NCI-H146 treated with DMSO at 0.1 percent for 48 hours (cell line): Measurements from ENCODE around the gene CCDC201.

ENCODE experiments used
- DNase-seq: peaks from one replicate; lab custom pipeline; 2025; ENCODE audit not compliant: unreplicated experiment; lab: John Stamatoyannopoulos, UW

Gene CCDC201

DNA sequence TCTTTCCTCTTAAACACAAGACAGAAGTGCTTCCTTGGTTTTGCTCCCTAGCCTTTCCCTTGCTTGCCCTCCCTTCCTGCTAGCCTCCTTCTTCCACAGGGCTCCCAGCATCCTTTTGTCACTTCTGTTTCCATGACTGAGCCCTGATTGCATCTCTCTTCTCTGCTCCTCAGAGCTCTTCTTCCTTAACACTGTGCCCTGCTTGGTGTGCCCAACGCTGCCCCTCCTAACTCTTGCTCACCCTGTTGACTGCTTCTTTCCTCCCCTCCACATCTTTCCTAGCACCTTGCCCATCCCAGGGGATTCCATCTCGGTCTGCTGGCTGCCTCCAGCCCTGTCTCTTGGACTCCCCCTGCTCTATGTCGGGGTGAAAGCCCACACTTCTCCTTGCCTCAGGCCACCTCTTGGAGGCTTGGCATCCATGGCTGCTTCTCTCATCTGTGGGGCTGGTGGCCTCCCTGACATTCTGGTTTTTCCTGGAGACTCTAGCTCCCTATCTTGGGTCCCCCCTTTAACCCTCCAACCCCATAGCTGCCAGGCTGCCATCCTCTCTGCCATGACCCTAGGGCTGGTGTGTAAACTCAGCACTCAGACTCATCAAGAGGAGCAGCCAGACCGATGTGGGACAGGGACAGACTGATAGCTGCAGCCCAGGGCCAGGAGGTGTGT lies 21.2 kb upstream of the CCDC201 start:
- no peak for DNase-seq

DNA sequence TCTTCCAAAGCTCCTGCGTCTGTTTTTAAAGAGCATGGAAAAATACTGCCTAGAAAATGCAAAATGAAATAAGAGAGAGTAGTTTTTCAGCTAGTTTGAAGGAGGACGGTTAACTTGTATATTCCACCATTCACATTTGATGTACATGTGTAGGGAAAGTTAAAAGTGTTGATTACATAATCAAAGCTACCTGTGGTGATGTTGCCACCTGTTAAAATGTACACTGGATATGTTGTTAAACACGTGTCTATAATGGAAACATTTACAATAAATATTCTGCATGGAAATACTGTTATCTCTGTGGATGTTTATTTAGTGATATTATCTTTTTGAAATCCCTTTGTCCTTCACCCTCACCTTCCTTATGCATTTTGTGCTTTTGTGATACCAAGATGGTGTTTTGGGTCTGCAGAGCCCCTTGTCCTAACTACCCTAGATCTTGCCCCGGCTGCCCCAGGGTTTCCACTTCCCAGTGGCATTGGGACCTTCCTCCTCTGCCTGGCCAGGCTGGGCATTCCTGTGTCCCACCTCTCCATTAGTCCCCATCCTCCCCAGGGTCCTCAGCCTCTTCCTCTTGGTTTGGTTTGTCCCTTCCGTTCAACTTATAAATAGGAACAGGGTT lies 20.6 kb upstream of the CCDC201 start:
- DNase-seq = no peak

DNA sequence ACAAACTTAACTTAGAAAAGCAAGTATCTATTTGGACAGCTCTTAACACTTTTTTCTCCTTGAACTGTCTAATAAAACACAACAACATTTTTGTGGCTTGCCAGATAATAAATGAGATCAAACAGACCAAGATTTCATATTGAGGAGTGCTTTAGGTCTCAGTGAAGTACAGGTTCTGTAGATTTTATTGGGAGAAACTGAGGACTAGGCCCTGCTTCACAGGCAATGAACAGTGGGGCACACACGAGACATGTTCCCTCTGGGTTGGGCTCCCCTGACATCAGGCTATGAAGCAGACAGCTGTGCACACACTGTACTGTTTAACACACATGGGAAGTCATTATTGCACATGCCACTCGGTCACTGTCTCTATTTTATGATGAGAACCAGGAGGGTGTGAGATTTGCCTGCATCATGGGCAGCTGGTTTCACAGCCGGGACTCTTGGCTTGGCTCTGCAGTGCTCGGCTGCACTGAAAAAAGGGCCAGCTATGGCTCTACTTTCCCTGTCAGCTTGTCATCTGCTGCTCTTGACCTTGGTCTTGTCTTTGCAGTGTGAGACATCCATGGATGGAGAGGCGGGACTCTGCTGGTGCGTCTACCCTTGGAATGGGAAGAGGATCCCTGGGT lies 19.6 kb upstream of the CCDC201 start:
- no peak for DNase-seq

DNA sequence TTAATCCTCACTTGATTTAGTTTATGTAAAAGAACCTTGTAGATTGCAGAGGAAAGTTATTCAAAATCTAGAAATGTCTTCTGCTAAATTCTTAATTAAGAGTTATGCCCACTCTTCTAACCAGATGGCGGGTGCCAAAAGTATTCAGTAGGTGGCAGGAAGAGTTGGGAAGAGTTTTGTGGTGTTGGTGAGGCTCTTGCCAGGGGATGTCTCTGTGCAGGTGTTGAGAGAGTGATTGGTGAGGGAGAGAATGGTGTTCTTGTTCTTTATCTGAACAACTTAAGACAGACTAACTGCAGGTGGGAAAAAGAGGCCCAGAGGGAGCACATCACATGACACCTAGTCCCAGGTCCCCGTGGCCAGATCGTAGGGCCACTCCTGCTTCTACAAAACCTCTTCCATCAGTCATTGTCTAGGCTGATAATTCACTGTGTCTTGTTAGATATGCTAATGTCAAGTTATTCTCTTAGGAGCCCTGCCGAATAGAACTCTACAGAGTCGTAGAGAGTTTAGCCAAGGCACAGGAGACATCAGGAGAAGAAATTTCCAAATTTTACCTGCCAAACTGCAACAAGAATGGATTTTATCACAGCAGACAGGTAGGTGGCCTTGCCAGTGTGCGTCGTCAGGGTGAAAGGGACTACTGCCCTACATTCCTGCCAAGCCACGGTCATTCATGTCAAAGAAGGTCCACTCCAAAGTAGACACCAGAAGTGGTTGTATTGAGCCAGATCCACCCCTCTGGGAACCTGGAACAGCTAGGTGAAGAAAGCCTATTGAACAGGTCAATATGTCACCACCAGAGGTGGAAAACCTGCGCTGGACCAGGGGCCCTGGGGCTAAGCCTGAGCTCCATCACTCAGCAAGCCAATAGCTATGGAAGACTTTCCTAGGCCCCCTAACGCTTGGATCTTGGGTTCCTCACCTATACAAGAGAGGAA lies 18.9 kb upstream of the CCDC201 start:
- DNase-seq = no peak

DNA sequence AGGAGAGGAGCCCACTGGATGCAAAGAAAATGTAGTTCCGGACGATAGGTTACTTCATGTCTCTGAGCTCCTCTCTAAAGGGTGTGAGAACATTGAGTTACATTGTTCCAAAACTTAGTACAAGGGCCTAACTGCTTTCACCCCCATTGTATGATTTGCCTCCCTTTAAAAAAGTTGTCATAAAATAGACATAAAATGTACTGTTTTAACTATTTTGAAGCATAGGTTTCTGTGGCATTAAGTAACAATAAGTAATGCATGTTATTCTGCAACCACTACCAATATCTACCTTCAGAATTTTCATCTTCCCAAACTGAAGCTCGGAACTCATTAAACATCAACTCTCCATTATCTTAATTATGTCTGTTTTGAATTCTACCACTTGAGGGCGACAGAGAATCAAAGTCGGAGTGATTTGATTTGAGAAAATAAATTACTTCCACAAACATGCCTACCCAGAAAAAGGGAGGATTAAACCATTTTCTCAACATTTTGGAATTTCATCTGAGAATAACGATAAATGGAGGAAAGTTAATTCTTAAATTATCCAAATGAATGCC lies 18.1 kb upstream of the CCDC201 start:
- DNase-seq = no peak

DNA sequence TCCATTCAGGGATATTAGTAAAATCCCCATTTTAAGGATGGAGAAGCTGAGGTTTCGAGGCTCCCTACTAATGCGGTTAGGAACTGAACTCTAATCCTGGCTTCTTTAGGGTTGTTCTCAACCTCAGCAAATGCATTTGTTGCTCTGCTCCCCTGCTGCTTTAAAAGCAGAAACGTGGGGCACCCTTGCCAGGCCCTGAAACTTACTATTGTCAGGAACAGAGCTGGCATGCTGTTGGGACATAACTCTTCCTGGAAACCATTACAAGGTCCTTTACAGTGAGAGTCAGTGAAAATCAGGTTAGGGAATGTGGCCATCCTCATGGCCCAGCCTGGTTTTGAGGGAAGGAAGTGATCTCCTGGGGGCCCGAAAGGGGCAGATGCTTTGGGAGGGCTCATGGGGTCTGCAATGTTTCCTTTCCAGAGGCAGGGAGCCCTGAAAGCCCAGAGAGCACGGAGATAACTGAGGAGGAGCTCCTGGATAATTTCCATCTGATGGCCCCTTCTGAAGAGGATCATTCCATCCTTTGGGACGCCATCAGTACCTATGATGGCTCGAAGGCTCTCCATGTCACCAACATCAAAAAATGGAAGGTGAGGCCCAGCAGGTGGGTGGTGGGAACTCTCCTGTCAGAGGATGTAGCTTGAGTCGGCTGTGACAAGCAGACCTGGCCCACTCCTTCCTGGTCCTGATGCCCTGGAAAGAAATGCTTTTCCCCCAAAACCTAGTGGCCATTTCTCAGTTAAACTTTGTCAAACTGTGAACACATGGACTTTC lies 17.4 kb upstream of the CCDC201 start:
- no peak for DNase-seq

DNA sequence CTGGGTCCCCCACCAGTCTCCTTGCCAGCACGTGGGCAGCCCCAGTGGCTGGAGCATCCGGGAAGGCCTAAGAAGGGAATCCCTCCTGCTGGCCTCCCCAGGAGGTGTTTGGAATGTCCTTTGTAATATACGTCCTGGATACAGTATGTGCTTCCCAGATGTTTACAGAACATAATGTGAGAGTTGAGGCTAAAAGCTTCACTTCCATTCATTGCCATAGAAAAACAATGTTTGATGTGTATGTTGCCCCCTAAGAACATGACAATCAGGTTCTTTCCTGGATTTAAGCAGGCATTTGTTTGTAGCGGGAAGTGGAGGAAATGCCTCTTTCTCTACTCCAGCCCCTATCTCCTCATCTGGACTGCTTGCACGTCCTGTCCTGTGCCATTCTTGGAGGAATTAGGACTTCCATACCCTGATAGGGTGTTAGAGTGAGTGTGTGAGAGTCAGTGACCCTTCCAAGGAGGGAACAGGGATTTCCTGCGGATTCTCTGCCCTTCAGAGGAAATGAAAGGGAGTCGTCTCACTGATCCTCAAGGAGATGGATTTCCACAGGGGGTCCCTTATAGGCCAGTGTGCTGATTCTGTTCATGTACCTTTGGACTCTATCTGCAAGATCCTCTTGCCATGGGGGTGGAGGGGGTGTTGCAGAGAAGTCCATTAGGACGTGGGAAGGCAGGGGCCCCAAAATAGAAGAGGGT lies 16.6 kb upstream of the CCDC201 start:
- DNase-seq = no peak

DNA sequence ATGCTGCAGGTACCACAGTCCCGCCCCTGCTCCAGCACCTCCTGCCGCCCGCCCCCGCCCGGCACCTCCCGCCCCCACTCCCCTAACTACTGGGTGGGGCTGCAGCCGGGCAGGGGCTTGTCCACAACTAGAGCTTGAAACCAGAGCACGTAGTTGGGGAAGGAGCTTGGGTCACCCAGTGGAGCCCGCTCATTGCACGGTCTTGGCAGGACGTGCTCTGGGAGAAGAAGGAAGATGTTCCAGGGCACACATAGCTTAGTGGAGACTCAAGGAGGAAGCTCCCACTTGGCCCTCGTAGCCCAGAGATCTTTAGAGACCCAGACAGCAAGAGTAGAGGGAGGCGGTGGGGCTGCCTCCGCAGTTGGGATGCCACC lies 16.1 kb upstream of the CCDC201 start:
- peak; percentile 31 for DNase-seq

DNA sequence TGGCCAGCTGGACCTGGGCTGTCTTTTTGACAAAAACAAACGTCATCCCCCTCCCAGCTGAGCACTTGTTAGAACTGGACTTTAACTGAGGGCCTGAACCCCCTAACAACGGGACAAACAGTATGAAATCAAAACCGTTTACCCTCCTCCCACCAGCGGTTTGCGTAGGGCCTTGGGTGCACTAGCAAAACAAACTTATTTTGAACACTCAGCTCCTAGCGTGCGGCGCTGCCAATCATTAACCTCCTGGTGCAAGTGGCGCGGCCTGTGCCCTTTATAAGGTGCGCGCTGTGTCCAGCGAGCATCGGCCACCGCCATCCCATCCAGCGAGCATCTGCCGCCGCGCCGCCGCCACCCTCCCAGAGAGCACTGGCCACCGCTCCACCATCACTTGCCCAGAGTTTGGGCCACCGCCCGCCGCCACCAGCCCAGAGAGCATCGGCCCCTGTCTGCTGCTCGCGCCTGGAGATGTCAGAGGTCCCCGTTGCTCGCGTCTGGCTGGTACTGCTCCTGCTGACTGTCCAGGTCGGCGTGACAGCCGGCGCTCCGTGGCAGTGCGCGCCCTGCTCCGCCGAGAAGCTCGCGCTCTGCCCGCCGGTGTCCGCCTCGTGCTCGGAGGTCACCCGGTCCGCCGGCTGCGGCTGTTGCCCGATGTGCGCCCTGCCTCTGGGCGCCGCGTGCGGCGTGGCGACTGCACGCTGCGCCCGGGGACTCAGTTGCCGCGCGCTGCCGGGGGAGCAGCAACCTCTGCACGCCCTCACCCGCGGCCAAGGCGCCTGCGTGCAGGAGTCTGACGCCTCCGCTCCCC lies 15.5 kb upstream of the CCDC201 start, which contains the start of gene IGFBP1:
IGFBP1 (plus strand) TSS at position 304 of the 808 bp plus-strand sequence; CDS start at position 469, 165 bp downstream.
- DNase-seq = peak; percentile 31

DNA sequence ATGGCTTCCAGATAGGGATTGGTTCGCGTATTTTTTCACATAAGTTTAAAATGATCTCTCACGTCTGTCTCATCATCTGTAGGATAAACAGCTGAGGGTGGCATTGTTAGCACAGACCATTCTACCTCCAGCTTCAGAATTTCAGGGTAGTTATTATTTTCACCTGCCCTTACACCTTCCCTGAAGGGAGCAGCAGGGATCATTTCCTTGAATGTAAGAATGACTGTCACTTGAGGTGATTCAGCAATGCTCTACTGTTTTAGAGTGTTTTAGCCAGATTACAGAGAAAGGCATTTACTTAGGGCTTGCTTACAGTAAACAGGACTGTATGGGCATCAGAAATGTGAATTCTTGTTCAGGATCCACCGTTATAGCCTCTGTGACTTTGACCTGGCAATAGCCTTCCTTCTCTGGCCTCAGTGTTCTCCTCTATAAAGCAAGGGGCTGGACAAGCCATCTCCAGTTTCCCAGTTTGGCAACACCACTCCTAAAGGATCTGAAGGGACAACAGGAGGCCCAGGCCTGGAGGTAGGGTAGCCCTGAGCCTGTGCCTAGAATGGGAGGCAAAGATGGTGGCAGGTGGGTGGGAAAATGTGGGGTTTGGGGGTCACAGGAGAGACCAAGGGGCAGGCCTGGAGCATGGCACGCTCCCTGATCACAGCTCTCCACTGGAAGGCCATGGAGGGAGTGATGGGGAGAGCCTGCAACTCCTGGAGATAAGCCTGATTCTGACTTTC lies 14.2 kb upstream of the CCDC201 start:
- DNase-seq = no peak

DNA sequence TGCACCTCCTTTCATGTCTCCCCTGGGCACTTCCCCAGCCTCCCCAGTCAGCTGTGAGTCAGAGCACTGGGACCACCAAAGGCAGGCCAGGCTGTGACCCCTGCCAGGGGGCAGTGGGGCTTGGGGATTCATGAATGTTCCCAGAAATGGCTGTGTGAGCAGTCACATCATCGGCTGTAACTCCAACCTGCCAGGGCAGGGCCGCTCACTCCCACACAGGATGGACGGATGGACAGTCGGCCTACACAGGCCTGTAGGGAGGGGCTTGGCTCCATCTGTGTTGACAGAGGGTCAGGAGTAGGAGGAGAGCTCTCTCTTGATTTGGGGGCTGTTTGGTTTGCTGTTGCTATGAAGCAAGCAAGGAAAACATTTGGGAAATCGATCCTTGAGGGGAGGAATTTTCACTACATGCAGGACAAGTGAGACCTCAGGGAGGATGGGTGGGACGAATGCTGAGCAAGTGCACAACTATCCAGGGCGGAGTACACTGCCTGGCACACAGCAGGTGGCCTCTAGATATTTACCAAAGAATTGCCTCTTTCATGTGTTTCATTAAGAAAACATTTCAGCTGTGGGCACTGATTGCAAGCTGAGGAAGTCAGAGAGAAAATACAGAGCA lies 12.5 kb upstream of the CCDC201 start:
- DNase-seq = no peak

DNA sequence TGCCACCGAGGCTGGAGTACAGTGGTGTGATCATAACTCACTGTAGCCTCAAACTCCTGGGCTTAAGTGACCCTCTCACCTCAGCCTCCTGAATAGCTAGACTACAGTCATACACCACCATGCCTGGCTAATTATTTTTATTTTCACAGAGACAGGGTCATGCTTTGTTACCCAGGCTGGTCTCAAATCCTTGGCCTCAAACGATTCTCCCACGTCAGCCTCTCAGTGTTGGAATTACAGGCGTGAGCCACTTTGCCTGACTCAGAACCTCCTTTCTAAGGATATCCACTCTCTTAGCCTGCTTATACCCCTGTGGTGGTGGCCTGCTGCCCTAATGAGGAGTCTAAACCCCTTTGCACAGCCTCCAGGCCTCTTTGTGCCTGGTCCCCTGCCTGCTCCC lies 11.3 kb upstream of the CCDC201 start:
- no peak for DNase-seq

DNA sequence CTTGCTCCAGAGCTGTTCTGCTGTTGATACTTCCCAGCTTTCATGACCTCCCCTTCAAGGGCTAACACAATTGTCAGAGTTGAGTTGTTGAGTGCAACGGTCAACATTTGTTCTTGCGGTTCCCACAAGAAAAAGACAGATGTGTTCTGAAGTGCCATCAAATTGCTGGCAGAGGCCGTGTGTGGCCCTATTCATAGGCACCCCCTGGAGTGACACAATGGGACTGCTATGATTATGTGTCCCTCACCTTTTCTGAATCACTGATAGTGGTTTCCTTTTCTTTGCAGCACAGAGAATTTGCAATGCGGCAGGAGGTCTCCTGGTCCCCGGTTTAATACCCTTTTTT lies 9.6 kb upstream of the CCDC201 start:
- DNase-seq = peak; percentile 55

DNA sequence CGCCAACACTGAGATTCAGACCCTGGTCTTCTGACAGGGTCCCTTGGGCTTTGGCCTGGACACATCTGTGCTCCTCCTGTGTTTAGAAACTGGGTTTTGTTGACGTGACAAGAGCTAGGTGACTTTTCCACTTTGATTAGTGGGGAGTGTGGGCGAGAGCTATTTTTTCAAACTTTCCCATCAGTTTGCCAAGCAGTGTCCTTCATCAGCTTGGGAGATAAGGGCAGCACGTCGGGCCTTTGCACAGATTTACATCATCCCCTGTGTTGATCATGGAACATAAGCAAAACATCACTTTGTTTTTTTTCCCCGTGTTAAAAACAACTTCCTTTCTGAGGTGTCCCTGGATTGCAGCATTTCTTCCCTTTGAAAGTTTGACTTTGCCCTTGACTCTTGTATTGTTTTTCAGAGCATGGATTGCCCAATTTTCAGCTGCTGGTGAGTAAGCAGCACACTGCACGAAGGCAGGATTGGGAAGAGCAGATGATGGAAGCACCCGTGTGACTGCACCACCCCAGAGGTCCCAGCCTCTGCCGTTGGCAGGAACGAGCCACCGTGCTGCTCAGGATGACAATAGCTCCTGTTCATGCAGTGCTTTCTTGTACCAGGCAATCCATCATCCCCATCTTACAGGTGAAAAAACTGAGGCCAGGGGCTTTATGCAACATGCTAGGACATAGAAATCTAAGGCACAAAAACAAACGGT lies 9.0 kb upstream of the CCDC201 start:
- DNase-seq = no peak

DNA sequence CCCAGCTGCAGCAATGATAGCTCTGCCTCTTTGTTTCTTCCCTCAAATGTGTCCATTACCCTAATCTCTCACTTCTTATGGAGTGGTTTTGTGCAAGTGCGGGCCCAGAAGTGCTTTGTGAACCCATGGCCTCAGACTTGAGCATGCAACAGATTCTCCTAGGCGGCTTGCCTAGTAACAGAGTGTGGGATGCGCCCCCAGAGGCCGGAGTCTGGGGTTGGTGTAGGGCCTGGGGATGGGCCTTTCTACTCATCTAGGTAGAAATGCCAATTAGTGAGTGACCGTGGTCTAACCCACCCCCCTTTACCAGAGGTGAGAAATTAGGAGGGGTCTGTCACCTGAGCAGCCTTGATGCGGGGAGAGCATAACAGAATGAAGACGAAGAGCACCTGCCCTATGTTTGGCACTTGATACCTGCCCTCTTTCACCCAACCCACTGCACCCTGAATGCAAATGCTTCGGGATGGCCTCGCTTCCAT lies 8.4 kb upstream of the CCDC201 start:
- DNase-seq = no peak

DNA sequence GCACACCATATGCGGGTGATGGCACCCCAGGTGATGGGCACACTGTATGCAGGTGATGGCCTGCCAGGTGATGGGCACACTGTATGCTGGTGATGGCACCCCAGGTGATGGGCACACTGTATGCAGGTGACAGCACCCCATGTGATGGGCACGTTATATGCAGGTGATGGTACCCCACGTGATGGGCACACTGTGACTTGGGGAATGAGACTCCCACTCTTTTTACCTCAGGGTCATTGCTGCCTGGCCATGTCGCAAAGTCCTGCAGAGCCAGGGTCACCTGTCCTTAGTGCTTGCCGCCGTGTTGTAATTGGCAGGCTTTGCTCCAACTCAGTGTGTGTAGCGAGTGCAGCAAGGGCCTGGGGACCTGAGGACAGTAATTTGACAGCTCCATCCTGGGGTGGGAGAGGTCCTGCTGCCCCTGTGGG lies 7.6 kb upstream of the CCDC201 start:
- no peak for DNase-seq
